Skeletal muscle cell (primary cell): ENCODE results near the gene LCN6.
"Not testable (repeated sequence)": the region's sequence is repeated elsewhere in the genome, so short reads cannot be mapped to it uniquely, and the experiment has no call there.

Experiments
- DNase-seq: peaks from one replicate; pipeline ENCODE4 v3.0.0-alpha.2; 2010; ENCODE audit warnings: low read depth
- H3K4me3 ChIP-seq: 2 replicates; pipeline ENCODE4 v1.5.1; 2011; ENCODE audit warnings: low read depth, mild to moderate bottlenecking, control low read depth, low read length, moderate library complexity

Gene LCN6

GRCh38 chr9:136718345-136719194 lies 29.8 kb downstream of the LCN6 start:
- DNase-seq = no peak
- no peak overlapping the region for H3K4me3 ChIP-seq

DNA sequence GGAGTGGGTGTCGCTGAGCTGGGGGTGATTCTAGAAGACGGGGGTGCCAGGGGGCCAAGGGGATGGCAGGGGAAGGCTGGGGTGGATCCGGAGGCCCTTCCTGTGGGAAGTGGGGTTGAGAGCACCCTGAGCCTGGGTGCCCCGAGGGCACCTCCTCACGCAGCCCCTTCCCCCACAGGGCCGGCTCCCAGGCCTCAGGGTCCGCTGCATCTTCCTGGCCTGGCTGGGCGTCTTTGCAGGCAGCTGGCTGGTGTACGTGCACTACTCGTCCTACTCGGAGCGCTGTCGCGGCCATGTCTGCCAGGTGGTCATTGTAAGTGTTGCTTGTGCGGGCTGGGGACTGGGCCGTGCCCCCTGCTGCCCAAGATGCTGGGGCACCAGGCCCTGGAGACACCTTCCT lies 30.9 kb downstream of the LCN6 start:
- no peak for DNase-seq
- no peak overlapping the region for H3K4me3 ChIP-seq

DNA sequence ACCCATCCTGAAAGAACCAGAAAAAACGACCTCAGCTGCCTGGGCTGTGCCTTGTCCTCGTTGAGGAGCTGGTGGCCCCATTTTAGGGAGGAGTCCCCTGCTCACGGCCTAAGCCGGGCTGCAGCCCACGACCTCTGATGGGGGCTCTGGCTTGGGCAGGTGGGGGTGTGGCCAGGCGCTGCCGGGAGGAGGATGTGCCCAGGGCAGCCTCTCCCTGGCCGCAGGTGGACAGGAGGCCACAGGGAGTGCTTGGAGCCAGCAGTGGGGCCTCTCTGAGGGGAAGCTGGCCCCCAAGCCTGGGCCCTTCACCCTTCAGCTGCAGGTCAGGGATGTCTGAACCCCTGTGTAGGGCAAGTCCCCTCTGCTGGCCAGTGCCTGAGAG lies 33.4 kb downstream of the LCN6 start:
- no peak overlapping the region for H3K4me3 ChIP-seq
- DNase-seq = no peak

GRCh38 chr9:136714096-136714892 lies 34.0 kb downstream of the LCN6 start:
- DNase-seq = no peak
- no peak overlapping the region for H3K4me3 ChIP-seq

DNA sequence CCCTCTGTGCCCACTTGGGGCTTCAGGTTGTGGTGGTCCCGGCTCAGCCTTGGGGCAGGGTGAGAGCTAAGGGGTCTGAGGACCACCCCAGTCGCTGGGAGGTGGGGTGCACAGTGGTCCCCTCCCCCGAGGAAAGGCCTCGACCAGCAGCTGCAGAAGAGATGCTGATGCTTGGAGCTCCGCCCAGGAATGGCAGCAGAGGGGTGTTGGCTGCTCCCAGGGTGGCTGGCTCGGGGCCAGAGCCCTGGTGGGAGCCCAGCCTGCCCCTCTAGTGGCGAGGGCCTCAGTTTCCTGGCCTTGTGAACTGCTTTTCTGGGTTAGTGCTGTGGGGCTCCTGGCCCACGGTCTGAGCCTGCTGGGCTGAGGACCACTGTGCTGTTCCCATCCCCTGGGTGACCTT lies 34.8 kb downstream of the LCN6 start:
- peak overlapping the region; percentile 53 for H3K4me3 ChIP-seq

DNA sequence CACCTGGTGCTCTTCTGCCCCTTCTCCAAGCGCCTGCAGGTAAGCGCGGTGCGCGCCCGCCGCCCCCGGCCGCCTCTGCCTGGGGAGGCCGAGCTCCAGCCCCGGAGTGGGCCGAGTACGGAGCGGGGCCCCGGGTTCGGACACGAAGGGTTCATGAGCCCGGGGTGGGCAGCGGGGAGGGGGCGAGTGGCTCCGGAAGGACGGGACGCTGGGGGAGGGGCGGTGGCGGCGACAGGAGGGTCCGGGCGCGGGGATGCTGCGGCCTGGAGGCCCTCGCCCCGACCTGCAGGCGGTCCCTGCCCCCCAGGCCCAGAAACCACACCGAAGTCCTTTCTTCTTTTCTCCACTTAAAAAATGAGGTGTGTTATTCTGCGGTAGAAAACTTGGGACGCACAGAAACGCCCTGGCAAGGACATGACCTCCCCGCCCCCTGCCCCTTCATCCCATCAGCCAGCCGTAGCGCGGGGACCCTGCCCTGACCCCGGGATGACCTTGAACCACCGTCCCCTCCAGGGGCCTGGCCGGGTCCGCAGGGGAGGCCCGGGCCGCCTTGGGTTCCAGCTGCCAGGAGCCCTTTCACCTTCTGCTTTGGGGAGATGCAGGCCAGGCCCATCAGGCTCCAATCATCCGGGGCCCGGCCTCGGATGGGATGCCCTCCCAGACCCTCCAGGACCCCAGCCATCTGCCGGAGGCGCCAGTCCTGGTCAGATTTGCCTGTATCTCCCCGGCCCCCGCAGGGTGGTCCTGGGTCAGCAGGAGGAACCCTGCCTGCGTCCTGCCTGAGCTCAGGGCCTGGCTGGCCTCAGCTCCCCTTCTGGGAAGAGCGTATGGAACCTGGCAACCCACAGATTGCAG lies 35.4 kb downstream of the LCN6 start:
- DNase-seq = no peak
- H3K4me3 ChIP-seq = peak overlapping the region; percentile 53

More for the DNA sequence above, 34.8 kb downstream of the LCN6 start:
- DNase-seq = no peak

- H3K4me3 ChIP-seq = peak within 1 kb of the TSS; percentile 53
- no peak for DNase-seq
These were observed 36.3 kb downstream of the LCN6 start, which contains the start of gene DIPK1B for GRCh38 chr9:136711751-136712689. TSS of gene DIPK1B (plus strand) at chr9:136712572. CDS start at chr9:136712666, 94 bp downstream.

DNA sequence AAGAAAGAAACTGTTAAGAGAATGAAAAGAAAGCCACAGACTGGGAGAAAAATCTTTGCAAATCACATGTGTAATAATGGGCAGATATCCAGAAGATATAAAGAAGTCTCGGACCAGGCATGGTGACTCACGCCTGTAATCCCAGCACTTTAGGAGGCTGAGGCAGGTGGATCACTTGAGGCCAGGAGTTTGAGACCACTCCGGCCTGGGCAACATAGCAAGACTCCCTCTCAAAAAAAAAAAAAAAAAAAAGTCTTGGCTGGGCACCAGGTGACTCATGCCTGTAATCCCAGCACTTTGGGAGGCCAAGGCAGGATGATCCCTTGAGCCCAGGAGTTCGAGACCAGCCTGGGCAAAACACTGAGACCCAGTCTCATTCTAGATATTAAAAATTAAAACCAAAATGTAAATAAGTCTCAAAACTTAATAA lies 37.1 kb downstream of the LCN6 start:
- not testable (repeated sequence) for DNase-seq, H3K4me3 ChIP-seq

GRCh38 chr9:136710543-136710942 lies 37.8 kb downstream of the LCN6 start:
- H3K4me3 ChIP-seq = no peak overlapping the region
- no peak for DNase-seq

DNA sequence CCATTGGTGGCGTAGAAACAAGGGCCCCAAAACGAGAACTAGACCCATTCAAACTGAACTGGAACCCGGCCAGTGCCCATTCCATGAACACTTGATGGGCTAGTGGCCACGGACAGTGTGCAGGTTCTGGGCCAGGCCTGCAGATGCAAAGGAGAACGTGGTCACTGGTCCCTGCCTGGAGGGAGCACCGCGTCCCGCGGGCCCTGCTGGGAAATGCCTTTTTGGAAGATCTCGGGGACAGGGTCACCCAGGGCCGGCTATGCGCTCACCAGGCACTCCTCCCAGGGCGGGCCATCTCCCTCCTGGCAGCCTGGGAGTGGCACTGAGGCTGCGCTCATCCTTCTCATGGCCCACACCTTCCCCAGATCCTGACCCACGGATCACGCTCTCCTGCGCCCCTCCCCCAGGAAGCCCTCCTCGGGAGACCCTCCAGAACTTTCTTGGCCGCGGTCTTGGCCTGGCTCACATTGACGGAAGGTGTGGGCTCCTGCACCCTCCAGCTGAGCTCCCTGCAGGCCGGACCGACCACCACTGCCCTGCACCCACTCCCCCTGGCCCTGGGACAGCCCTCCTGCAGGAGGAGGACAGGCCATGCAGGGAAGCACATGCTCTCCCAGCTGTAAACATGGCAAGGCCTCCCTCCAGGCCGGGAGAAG lies 38.7 kb downstream of the LCN6 start:
- DNase-seq = no peak

GRCh38 chr9:136707849-136708517 lies 40.3 kb downstream of the LCN6 start:
- no peak for DNase-seq
- H3K4me3 ChIP-seq = no peak overlapping the region

More for the DNA sequence above, 38.7 kb downstream of the LCN6 start:
- no peak overlapping the region for H3K4me3 ChIP-seq

GRCh38 chr9:136707011-136707410 lies 41.3 kb downstream of the LCN6 start:
- no peak for DNase-seq
- H3K4me3 ChIP-seq = no peak overlapping the region

DNA sequence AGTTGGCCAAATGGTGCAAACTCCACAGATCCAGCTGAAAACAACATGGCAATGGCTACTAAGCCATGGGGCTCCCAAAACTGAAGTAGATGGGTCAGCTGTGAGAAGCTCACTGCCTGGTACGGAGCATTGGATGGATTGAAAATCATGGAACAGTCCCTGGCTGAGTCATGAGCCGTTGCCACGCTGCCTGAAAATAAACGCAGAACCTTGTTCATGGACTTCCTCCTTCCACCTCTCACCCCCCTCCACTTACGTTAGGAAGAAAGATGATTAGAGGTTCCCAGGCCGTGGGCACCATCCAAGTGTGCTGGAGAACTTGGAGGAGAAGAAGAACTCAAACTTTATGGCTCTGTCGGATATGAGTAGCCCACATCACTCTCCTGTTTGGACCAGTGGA lies 42.8 kb downstream of the LCN6 start:
- no peak for DNase-seq
- no peak overlapping the region for H3K4me3 ChIP-seq

DNA sequence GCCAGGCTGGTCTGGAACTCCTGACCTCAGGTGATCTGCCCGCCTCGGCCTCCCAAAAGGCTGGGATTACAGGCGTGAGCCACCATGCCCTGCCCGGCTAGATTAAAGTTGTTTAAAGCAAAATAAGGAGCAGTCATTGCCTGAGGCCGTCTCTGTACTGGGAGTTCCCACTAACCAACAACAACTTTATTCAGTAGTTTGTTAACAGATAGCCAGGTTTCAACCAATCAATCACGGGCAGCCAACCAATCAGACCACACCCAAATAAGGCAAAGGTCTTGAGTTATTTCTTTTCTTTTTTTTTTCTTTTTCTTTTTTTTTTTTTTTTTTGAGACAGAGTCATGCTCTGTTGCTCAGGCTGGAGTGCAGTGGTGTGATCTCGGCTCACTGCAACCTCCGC lies 43.6 kb downstream of the LCN6 start:
- not testable (repeated sequence) for DNase-seq, H3K4me3 ChIP-seq

GRCh38 chr9:136703276-136703860 lies 45.0 kb downstream of the LCN6 start:
- no peak overlapping the region for H3K4me3 ChIP-seq
- DNase-seq = no peak

- H3K4me3 ChIP-seq = no peak overlapping the region
- DNase-seq = no peak
These were observed 46.7 kb downstream of the LCN6 start for GRCh38 chr9:136701668-136702053.

- H3K4me3 ChIP-seq = no peak overlapping the region
- no peak for DNase-seq
These were observed 47.2 kb downstream of the LCN6 start for GRCh38 chr9:136700959-136701667.
